GM12891 (cell line): ENCODE measurements around the gene DCAF10.

Source experiments
- POLR2A ChIP-seq: IDR thresholded peaks from 2 replicates; pipeline ENCODE4 v1.6.1; 2011; ENCODE audit warnings: low read depth, low read length, control low read depth
- POLR2AphosphoS5 ChIP-seq: IDR thresholded peaks from 2 replicates; pipeline ENCODE4 v1.6.1; 2011; ENCODE audit warnings: low read depth, low read length, control low read depth
- TAF1 ChIP-seq: IDR thresholded peaks from 2 replicates; pipeline ENCODE4 v1.6.1; 2011; ENCODE audit warnings: low read depth, low read length, control low read depth

DNA sequence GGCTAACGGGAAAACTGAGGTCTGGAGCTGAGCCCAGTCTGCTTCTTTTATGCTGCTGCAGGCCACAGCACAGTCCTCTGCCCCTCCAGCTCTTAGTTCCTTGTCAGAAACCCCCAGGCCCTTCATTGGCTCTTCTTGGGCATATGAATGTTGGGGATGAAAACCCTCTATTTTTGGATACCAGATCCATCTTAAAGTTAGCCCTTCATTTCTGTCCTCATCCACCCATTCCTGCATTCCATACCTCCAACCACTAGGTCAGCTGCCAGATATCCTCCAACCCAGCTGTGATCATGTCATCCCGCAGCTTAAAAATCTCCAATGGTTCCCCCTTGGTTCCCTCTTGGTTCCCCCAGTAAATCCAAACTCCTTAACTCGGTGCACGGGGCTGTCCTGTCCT, 105.2 kb downstream of the DCAF10 start:
- TF ChIP-seq POLR2A (no peak), POLR2AphosphoS5 (no peak), TAF1 (no peak)
